ENCODE data around the gene RTN4R. TPM values are rescaled to one million over a fixed set of nuclear protein-coding genes. Genes with fewer than 3 reads are reported as not detected.
A peak's percentile ranks its signal among the peaks of the same experiment; 100 is the strongest.

Gene RTN4R
- polyA plus RNA-seq, 4 donors = 2.9 to 25.7 (median 4.4) TPM

DNA sequence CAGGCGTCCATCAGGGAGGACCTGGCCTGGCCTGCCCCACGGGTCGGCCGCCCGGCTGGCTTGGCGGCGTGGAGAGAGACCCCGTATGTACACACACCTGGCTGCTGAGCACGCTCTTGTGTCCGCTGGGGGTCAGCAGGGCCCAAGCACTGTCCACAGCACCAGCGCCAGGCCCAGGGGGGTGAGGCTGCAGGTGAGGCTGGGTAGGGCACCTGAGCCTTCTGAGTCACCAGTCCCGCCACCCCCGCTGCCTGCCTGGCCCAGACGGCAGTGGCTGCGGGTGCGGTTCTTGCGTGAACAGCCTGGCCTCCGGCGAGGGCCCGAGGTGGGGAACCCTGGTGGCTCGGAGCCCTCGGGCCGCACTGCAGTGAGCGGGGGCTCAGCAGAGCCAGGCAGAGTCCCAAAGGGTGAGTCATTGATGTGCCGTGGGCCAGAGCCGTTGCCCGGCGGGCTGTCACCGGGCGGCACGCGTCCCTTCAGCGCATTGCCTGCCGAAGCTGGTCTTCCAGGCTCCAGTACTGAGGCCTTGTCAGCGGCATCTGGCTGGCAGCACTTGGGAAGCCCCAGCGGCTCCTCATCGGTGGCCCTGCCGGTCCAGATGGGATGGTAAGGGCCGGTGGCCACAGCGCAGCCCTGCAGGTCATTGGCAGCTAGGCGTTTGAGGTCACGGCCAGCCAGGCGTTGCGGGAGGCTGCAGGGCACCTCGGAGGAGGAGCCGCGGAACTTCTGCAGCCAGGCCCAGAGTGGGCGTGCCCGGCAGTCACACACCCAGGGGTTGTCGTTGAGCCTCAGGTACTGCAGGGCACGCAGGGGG, 26.3 kb downstream of the RTN4R start:
- Histone ChIP-seq H3K36me3 (ENCODE audit: control insufficient read depth in 3 of 3, insufficient read depth in 2 of 3, low read depth in 1 of 3, low read length in 3 of 3) (peaks cover 0 to 20% (median 0%) of the 10 kb centered on the region in 3 donors), H3K4me1 (ENCODE audit: control insufficient read depth in 3 of 3, insufficient read depth in 2 of 3, low read depth in 1 of 3, low read length in 2 of 3) (peaks cover 0 to 41% (median 0%) of the 10 kb centered on the region in 3 donors), H3K4me3 (ENCODE audit: low read depth in 1 of 3, low read length in 3 of 3) (no peak overlapping the region), H3K9me3 (ENCODE audit: control insufficient read depth in 2 of 2, insufficient read depth in 1 of 2, low read depth in 1 of 2, low read length in 1 of 2) (no peaks in the 10 kb centered on the region), H3K27ac (ENCODE audit: low read depth in 1 of 3, low read length in 2 of 3) (no peak overlapping the region), H3K27me3 (ENCODE audit: control insufficient read depth in 3 of 3, insufficient read depth in 3 of 3, low read length in 3 of 3) (no peaks in the 10 kb centered on the region)
- FAIRE-seq = no peak
- 92 to 93% (median 92%) methylated on average over 49 to 51 of the region's 51 CpGs for WGBS, 3 donors
- DNase-seq = no peak

DNA sequence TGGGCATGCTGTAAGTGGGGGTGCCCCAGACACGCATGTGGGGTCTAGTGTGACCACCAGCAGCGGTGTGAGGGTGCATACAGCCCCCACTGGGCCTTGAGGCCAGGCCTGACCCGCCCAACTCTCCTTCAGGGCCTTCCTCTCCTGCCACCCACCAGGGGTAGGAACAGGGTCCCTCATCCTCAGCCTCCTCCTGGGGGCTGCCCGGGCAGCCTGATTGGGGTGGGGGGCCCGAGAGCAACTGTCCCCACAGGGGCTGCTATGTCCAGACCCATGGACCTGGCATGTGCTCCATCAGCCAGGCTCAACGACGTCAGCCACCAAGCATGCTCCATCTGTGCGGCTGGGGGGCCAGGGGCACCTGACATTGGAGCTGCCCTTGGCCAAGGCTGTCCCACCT, 27.2 kb downstream of the RTN4R start:
- Histone ChIP-seq H3K9me3 (ENCODE audit: control insufficient read depth in 2 of 2, insufficient read depth in 1 of 2, low read depth in 1 of 2, low read length in 1 of 2) (no peaks in the 10 kb centered on the region), H3K27ac (ENCODE audit: low read depth in 1 of 3, low read length in 2 of 3) (peak overlapping the region in 1 of 3 donors; percentile 68), H3K36me3 (ENCODE audit: control insufficient read depth in 3 of 3, insufficient read depth in 2 of 3, low read depth in 1 of 3, low read length in 3 of 3) (peaks cover 0 to 20% (median 0%) of the 10 kb centered on the region in 3 donors), H3K27me3 (ENCODE audit: control insufficient read depth in 3 of 3, insufficient read depth in 3 of 3, low read length in 3 of 3) (no peaks in the 10 kb centered on the region), H3K4me3 (ENCODE audit: low read depth in 1 of 3, low read length in 3 of 3) (no peak overlapping the region), H3K4me1 (ENCODE audit: control insufficient read depth in 3 of 3, insufficient read depth in 2 of 3, low read depth in 1 of 3, low read length in 2 of 3) (peaks cover 0 to 41% (median 0%) of the 10 kb centered on the region in 3 donors)
- WGBS, 3 donors = 78 to 96% (median 90%) methylated on average over 7 to 8 of the region's 8 CpGs
- DNase-seq (no peak), FAIRE-seq (no peak)

DNA sequence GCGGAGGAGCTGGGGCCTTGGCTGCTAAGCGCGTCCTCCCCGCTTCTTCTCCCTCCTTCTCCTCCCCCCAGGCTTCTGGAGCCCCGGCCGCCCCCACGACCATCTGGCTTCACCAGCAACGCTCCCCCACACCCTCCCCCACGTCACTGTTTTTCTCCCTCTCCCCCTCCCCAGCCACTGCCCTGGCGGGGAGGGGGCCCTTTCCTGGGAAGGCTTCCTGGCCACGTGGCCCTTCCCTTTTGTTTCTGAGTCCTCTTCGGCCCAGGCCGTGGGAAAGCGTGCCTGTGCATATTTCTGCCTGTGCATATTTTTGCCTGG, 27.7 kb downstream of the RTN4R start:
- H3K4me3 ChIP-seq (ENCODE audit: low read depth in 1 of 3, low read length in 3 of 3) = no peak overlapping the region
- H3K27me3 ChIP-seq (ENCODE audit: control insufficient read depth in 3 of 3, insufficient read depth in 3 of 3, low read length in 3 of 3) = no peaks in the 10 kb centered on the region
- peak overlapping the region in 1 of 3 donors; percentile 68 for H3K27ac ChIP-seq (ENCODE audit: low read depth in 1 of 3, low read length in 2 of 3)
- WGBS, 3 donors = 52 to 80% (median 78%) methylated on average over 9 to 14 of the region's 14 CpGs
- no peaks in the 10 kb centered on the region for H3K9me3 ChIP-seq (ENCODE audit: control insufficient read depth in 2 of 2, insufficient read depth in 1 of 2, low read depth in 1 of 2, low read length in 1 of 2)
- H3K4me1 ChIP-seq (ENCODE audit: control insufficient read depth in 3 of 3, insufficient read depth in 2 of 3, low read depth in 1 of 3, low read length in 2 of 3) = peaks cover 0 to 41% (median 0%) of the 10 kb centered on the region in 3 donors
- DNase-seq (peak in 1 of 2 donors; percentile 34), FAIRE-seq (no peak)
- H3K36me3 ChIP-seq (ENCODE audit: control insufficient read depth in 3 of 3, insufficient read depth in 2 of 3, low read depth in 1 of 3, low read length in 3 of 3) = peaks cover 0 to 20% (median 0%) of the 10 kb centered on the region in 3 donors

DNA sequence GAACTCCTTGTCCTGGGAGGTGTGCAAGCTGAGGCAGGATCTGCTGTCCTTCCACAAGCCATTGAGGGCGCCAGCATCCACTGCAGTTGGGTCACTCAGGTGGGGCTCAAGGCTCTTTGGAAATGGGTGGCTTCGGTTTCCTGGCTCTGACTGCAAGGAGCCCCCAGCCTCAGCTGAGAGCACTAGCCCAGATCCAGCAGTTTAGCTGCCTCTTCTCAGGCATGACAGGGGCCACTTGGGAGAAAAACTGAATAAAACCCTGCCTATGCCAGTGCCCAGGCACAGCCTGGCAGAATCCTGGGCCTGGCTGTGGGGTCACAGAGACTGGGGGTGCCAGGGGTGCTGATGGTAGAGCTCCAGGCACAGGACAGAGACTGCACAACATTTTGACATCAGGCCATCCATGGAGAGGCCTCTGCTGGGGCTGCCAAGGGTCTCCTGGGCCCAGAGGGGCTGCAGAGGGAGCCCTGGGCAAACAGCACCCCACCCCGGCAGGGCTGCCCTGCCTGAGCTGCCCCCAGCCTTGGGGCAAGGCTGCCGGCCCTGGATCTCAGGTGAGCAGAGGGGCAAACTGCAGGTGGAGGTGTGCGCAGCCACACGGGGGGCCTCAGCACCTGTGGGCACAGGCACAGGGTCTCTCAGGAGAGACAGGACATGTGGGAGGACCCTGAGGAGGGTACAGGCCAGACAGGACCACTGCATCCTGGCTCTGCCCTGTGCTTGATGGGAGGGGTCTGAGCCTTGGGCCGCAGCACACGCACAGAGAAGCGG, 28.3 kb downstream of the RTN4R start:
- Histone ChIP-seq H3K4me1 (ENCODE audit: control insufficient read depth in 3 of 3, insufficient read depth in 2 of 3, low read depth in 1 of 3, low read length in 2 of 3) (peaks cover 0 to 41% (median 0%) of the 10 kb centered on the region in 3 donors), H3K27me3 (ENCODE audit: control insufficient read depth in 3 of 3, insufficient read depth in 3 of 3, low read length in 3 of 3) (no peaks in the 10 kb centered on the region), H3K36me3 (ENCODE audit: control insufficient read depth in 3 of 3, insufficient read depth in 2 of 3, low read depth in 1 of 3, low read length in 3 of 3) (peaks cover 0 to 20% (median 0%) of the 10 kb centered on the region in 3 donors), H3K4me3 (ENCODE audit: low read depth in 1 of 3, low read length in 3 of 3) (no peak overlapping the region), H3K27ac (ENCODE audit: low read depth in 1 of 3, low read length in 2 of 3) (peak overlapping the region in 2 of 3 donors; percentile 18 to 68), H3K9me3 (ENCODE audit: control insufficient read depth in 2 of 2, insufficient read depth in 1 of 2, low read depth in 1 of 2, low read length in 1 of 2) (no peaks in the 10 kb centered on the region)
- 72 to 80% (median 78%) methylated on average over 7 to 9 of the region's 9 CpGs for WGBS, 3 donors
- FAIRE-seq (no peak), DNase-seq (no peak)

DNA sequence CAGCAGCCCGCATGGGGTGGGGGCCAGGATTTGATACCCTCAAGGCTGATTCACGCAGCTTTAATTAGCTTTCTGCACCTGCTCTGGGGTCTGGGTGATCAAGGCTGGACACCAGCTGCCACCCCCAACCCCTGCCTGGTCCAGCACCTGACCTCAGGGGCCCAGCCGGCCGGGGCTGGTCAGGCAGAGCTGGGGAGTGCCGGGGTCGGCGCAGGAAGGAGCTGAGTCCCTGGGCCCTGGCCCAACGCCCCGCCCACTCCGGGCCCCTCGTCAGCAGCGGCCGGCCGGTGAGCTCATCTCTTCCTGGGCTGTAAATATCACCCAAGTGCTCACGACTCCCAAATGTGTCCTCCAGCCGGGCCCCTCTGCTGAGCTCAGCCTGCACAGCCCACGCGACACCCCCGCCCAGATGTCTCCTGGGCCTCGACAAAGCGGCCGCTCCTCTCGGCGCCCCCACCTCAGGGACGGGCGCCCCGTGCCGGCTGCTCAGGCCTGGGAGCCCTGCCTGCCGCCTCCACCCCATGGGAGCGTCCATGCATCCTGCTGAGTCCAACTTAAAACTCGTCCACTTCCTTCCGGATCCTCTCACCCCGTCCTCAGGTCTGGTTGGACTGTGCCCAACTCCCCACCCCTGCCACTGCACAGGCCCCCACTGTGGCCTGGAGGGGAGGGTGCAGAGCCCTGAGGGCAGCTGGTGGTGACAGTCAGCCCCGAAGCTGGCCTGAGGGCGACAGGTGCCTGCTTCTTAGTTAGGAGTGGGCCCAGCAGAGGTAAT, 29.0 kb downstream of the RTN4R start:
- peaks cover 0 to 38% (median 0%) of the 10 kb centered on the region in 3 donors for H3K4me1 ChIP-seq (ENCODE audit: control insufficient read depth in 3 of 3, insufficient read depth in 2 of 3, low read depth in 1 of 3, low read length in 2 of 3)
- H3K27me3 ChIP-seq (ENCODE audit: control insufficient read depth in 3 of 3, insufficient read depth in 3 of 3, low read length in 3 of 3) = no peaks in the 10 kb centered on the region
- H3K9me3 ChIP-seq (ENCODE audit: control insufficient read depth in 2 of 2, insufficient read depth in 1 of 2, low read depth in 1 of 2, low read length in 1 of 2) = no peaks in the 10 kb centered on the region
- no peak for FAIRE-seq
- 48 to 50% (median 49%) methylated on average over 33 to 35 of the region's 35 CpGs for WGBS, 3 donors
- DNase-seq = peak in 1 of 2 donors; percentile 43
- H3K27ac ChIP-seq (ENCODE audit: low read depth in 1 of 3, low read length in 2 of 3) = peak overlapping the region; percentile 33 to 68 (median 61)
- no peak overlapping the region for H3K4me3 ChIP-seq (ENCODE audit: low read depth in 1 of 3, low read length in 3 of 3)
- H3K36me3 ChIP-seq (ENCODE audit: control insufficient read depth in 3 of 3, insufficient read depth in 2 of 3, low read depth in 1 of 3, low read length in 3 of 3) = peaks cover 0 to 20% (median 0%) of the 10 kb centered on the region in 3 donors

DNA sequence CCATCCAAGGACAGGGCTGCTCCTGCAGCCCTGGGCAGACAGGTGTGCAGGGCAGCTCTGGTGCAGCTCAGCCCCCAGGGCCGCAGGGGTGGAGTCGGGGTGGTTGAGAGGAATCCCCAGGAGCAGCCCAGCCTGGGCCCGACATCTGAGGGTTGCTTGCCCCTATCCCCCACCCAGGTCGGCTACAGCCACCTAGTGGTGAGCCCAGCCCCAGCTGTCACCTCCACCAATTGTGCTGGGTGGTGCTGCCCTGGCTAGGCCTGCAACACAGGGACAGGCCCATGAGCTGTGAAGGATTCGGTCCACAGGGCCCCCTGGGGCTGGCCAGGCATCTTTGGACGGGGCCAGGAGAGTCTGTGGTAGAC, 29.6 kb downstream of the RTN4R start:
- peak overlapping the region; percentile 33 to 68 (median 61) for H3K27ac ChIP-seq (ENCODE audit: low read depth in 1 of 3, low read length in 2 of 3)
- FAIRE-seq = no peak

DNA sequence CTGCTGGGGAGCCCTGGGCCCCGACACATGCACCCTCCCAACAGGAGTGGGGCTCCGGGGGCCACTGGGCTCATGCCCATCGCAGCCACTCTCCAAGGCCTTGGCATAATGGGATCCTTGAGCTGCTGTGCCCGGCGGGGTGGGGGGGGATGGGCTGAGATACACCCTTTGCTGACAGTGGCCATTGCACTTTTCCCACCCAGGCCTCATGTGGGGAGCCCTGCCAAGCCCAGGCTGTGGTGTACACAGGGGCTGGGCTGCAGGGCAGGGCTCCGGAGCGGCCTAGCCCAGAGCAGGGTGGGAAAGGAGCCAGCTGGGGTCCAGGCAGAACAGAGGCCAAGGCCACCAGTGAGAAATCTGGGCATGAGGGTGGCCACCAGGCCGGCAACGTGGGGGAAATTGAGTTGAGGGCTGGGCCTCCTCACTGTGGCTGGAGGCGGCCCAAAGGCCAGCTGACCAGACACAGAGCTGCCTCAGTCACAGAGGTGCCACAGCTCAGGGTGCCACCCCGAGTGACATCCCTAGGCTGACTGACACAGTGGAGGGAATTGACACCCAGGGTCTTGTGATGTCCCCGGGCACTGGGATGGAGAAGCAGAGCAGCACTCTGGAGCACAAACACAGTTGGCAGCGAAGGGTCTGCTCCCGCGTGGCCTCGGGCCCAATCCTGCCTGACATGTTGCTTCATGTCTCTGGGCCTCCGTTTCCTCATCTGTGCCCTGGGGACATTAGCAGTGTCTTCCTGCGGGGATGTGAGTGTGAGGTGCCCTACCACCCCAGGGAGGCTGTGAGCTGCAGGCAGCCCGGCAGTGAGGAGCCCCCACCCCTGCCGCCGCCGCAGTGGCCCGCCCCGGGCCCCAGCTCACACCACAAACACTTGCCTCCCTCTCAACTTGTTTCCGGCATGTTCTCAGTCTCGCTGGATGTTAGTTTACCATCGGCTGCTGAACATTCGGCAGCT, 30.4 kb downstream of the RTN4R start:
- peaks cover 0 to 26% (median 0%) of the 10 kb centered on the region in 3 donors for H3K4me1 ChIP-seq (ENCODE audit: control insufficient read depth in 3 of 3, insufficient read depth in 2 of 3, low read depth in 1 of 3, low read length in 2 of 3)
- WGBS, 3 donors = 71 to 81% (median 76%) methylated on average over 28 of the region's 28 CpGs
- H3K27ac ChIP-seq (ENCODE audit: low read depth in 1 of 3, low read length in 2 of 3) = peak overlapping the region in 1 of 3 donors; percentile 44
- H3K9me3 ChIP-seq (ENCODE audit: control insufficient read depth in 2 of 2, insufficient read depth in 1 of 2, low read depth in 1 of 2, low read length in 1 of 2) = no peaks in the 10 kb centered on the region
- peaks cover 0 to 20% (median 0%) of the 10 kb centered on the region in 3 donors for H3K36me3 ChIP-seq (ENCODE audit: control insufficient read depth in 3 of 3, insufficient read depth in 2 of 3, low read depth in 1 of 3, low read length in 3 of 3)
- FAIRE-seq (no peak), DNase-seq (peak in 1 of 2 donors; percentile 20)
- H3K27me3 ChIP-seq (ENCODE audit: control insufficient read depth in 3 of 3, insufficient read depth in 3 of 3, low read length in 3 of 3) = no peaks in the 10 kb centered on the region
- no peak overlapping the region for H3K4me3 ChIP-seq (ENCODE audit: low read depth in 1 of 3, low read length in 3 of 3)

More for the DNA sequence above, 29.6 kb downstream of the RTN4R start:
- no peaks in the 10 kb centered on the region for H3K27me3 ChIP-seq (ENCODE audit: control insufficient read depth in 3 of 3, insufficient read depth in 3 of 3, low read length in 3 of 3)
- peak; percentile 69 to 79 for DNase-seq
- peaks cover 0 to 20% (median 0%) of the 10 kb centered on the region in 3 donors for H3K36me3 ChIP-seq (ENCODE audit: control insufficient read depth in 3 of 3, insufficient read depth in 2 of 3, low read depth in 1 of 3, low read length in 3 of 3)
- H3K4me1 ChIP-seq (ENCODE audit: control insufficient read depth in 3 of 3, insufficient read depth in 2 of 3, low read depth in 1 of 3, low read length in 2 of 3) = peaks cover 0 to 33% (median 0%) of the 10 kb centered on the region in 3 donors
- no peaks in the 10 kb centered on the region for H3K9me3 ChIP-seq (ENCODE audit: control insufficient read depth in 2 of 2, insufficient read depth in 1 of 2, low read depth in 1 of 2, low read length in 1 of 2)
- H3K4me3 ChIP-seq (ENCODE audit: low read depth in 1 of 3, low read length in 3 of 3) = no peak overlapping the region
- 6 to 39% (median 19%) methylated on average over 6 of the region's 6 CpGs for WGBS, 3 donors
